Upper lobe of right lung (tissue), 1 donor: ENCODE measurements around the gene PCSK1. TPM values are rescaled to one million over a fixed set of nuclear protein-coding genes. Genes with fewer than 3 reads are reported as not detected.
"Not testable (repeated sequence)": the region's sequence is repeated elsewhere in the genome, so short reads cannot be mapped to it uniquely, and the experiment has no call there.

Experiments
- ATAC-seq: fragments of 200-7000 bp; cut with Tn5 transposase; one replicate; pipeline ENCODE4 v1.9.1; 2020; ENCODE audit warnings: mild to moderate bottlenecking, moderate library complexity
- DNase-seq: peaks from one replicate; pipeline ENCODE4 v3.0.0-alpha.2; 2020
- H3K27ac ChIP-seq: fragments of 200-600 bp; one replicate; pipeline ENCODE4 v1.8.0; 2022
- H3K27me3 ChIP-seq: fragments of 200-600 bp; one replicate; pipeline ENCODE4 v1.8.0; 2022; ENCODE audit warnings: mild to moderate bottlenecking
- H3K36me3 ChIP-seq: fragments of 200-600 bp; one replicate; pipeline ENCODE4 v1.8.0; 2022
- H3K4me1 ChIP-seq: fragments of 200-600 bp; one replicate; pipeline ENCODE4 v1.8.0; 2022
- H3K4me3 ChIP-seq: fragments of 200-600 bp; one replicate; pipeline ENCODE4 v1.8.0; 2022; ENCODE audit warnings: mild to moderate bottlenecking
- H3K9me3 ChIP-seq: fragments of 200-600 bp; one replicate; pipeline ENCODE4 v1.8.0; 2022
- intact Hi-C: fragments of 100-400 bp; cut with DNase I; formaldehyde crosslinking; loops from one replicate; pipeline ENCODE4 v1.11.0; 2022
- total RNA-seq: library from RNA; stranded (reverse); fragmentation: NEBNext Ultra II Directional; extraction: Animal tissue kit (Norgen Biotek cat#: 25700); gene quantifications from one replicate; pipeline ENCODE4 v1.2.1, GENCODE V29; 2021
- TF ChIP-seq, protein P1 (sequence below): fragments of 200-600 bp; IDR thresholded peaks from one replicate; pipeline ENCODE4 v1.8.0; 2022; ENCODE audit warnings: antibody characterized with exemption
- donor health status: DM: no; HTN: yes; CAD: no; lungs with severe emphysema.

The PCSK1 gene
- total RNA-seq, 1 donor from 2014 or later, result not detected

DNA sequence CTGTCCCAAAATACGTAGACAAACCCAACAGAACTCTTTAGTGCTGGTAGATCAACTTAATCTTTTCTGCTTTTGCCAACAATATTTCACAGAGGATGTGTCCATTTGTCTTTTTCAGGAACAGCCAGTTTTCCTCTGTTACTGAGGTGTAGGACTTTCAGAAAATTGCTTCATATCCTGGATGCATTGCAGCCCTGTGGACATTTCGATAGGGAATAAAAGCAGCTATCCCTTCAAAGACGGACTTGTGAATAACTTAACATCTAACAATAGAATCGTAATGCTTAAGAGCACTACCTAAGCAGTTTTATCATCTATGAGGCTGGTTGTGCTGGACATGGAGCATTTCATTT, 59.7 kb downstream of the PCSK1 start:
- H3K27ac ChIP-seq, result no peak overlapping the region
- DNase-seq (no peak), ATAC-seq (no peak)
- H3K36me3 ChIP-seq, result no peaks in the 10 kb centered on the region
- no peaks in the 10 kb centered on the region for H3K27me3 ChIP-seq
- H3K4me3 ChIP-seq, result no peak overlapping the region
- intact Hi-C loops, result no loop called here
- H3K4me1 ChIP-seq, result no peaks in the 10 kb centered on the region
- no peaks in the 10 kb centered on the region for H3K9me3 ChIP-seq
- TF ChIP-seq, protein P1, sequence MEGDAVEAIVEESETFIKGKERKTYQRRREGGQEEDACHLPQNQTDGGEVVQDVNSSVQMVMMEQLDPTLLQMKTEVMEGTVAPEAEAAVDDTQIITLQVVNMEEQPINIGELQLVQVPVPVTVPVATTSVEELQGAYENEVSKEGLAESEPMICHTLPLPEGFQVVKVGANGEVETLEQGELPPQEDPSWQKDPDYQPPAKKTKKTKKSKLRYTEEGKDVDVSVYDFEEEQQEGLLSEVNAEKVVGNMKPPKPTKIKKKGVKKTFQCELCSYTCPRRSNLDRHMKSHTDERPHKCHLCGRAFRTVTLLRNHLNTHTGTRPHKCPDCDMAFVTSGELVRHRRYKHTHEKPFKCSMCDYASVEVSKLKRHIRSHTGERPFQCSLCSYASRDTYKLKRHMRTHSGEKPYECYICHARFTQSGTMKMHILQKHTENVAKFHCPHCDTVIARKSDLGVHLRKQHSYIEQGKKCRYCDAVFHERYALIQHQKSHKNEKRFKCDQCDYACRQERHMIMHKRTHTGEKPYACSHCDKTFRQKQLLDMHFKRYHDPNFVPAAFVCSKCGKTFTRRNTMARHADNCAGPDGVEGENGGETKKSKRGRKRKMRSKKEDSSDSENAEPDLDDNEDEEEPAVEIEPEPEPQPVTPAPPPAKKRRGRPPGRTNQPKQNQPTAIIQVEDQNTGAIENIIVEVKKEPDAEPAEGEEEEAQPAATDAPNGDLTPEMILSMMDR, result no peak

DNA sequence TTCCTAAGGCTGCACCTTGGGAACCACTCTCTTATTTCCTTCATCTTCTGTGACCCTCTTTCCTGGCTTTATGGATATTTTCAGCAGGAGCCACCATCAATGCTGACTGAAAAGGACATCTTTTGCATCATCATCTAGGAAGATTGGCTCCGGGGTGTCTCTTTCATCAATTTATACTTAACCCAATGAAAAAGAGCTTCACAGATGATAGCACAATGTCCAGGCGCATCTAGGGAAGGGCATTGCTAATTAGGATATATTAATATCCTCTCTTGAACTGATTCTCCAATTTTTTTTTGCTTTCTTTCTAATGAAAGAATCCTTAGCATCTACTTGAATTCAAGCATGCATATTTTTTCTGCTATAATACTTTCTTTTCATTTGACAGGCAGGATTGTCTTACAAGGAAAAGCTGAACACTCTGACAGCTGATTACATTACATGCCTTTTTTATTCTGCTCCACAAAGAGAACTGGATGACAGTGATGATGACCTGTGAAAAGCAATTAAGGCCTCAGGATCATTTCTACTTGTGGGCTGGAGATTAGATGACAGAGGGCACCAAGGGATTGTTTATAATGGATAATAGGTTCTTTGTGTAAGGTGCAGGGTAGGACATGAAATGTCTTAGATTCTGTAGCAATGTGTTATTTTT, 60.2 kb downstream of the PCSK1 start:
- ATAC-seq (no peak), DNase-seq (no peak)
- intact Hi-C loops, result no loop called here
- TF ChIP-seq, protein P1, result no peak
- Histone ChIP-seq H3K4me1 (no peaks in the 10 kb centered on the region), H3K36me3 (no peaks in the 10 kb centered on the region), H3K27me3 (no peaks in the 10 kb centered on the region), H3K27ac (no peak overlapping the region), H3K9me3 (no peaks in the 10 kb centered on the region), H3K4me3 (no peak overlapping the region)

- no peaks in the 10 kb centered on the region for H3K4me1 ChIP-seq
- no peaks in the 10 kb centered on the region for H3K9me3 ChIP-seq
- no peak for ATAC-seq
- no peaks in the 10 kb centered on the region for H3K36me3 ChIP-seq
- intact Hi-C loops, result no loop called here
- no peak overlapping the region for H3K27ac ChIP-seq
- DNase-seq, result no peak
- no peak overlapping the region for H3K4me3 ChIP-seq
- no peaks in the 10 kb centered on the region for H3K27me3 ChIP-seq
- TF ChIP-seq, protein P1, result no peak
Observed at GRCh38 chr5:96370976-96371375, 62.1 kb downstream of the PCSK1 start.

- H3K4me1 ChIP-seq, H3K4me3 ChIP-seq, intact Hi-C loops, H3K9me3 ChIP-seq, ATAC-seq, H3K36me3 ChIP-seq, H3K27ac ChIP-seq, H3K27me3 ChIP-seq, DNase-seq: not testable (repeated sequence)
Observed at GRCh38 chr5:96367337-96367736, 65.7 kb downstream of the PCSK1 start.

GRCh38 chr5:96354237-96354636, 78.8 kb downstream of the PCSK1 start:
- ATAC-seq, result no peak

DNA sequence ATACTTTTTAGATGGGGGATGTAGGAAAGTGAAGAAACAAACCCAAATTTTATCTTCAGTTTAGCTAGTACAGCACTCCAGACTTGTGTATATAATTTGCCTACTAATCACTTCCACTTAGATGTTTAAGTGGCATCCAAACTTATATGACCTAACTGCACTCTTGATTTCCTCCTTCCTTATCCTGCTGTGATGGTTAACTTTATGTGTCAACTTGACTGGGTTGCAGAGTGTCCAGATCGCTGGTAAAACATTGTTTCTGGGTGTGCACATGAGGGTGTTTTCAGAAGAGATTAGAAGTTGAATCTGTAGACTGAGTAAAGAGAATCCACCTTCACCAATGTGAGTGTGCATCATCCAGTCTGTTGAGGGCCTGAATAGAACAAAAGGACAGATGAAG, 79.8 kb downstream of the PCSK1 start:
- H3K4me1 ChIP-seq, result no peaks in the 10 kb centered on the region
- ATAC-seq (no peak), DNase-seq (no peak)
- TF ChIP-seq, protein P1, result no peak
- no peak overlapping the region for H3K4me3 ChIP-seq
- intact Hi-C loops, result no loop called here
- H3K36me3 ChIP-seq, result no peaks in the 10 kb centered on the region
- H3K9me3 ChIP-seq, result no peaks in the 10 kb centered on the region
- no peaks in the 10 kb centered on the region for H3K27me3 ChIP-seq
- no peak overlapping the region for H3K27ac ChIP-seq

More at GRCh38 chr5:96354237-96354636, 78.8 kb downstream of the PCSK1 start:
- H3K36me3 ChIP-seq, result no peaks in the 10 kb centered on the region
- TF ChIP-seq, protein P1, result no peak
- no peaks in the 10 kb centered on the region for H3K27me3 ChIP-seq
- intact Hi-C loops, result no loop called here
- no peaks in the 10 kb centered on the region for H3K9me3 ChIP-seq
- no peak overlapping the region for H3K4me3 ChIP-seq
- H3K4me1 ChIP-seq, result no peaks in the 10 kb centered on the region
- no peak overlapping the region for H3K27ac ChIP-seq
- DNase-seq, result no peak
